HEK293T (cell line): ENCODE measurements around the gene LRRC40.

Experiments
- FOXK2 ChIP-seq: fragments of 450-650 bp; IDR thresholded peaks from 2 replicates; pipeline ENCODE4 v1.6.1; 2016; ENCODE audit warnings: mild to moderate bottlenecking
- FOXM1 ChIP-seq: fragments of 450-650 bp; IDR thresholded peaks from 2 replicates; pipeline ENCODE4 v1.6.1; 2017; ENCODE audit warnings: mild to moderate bottlenecking, borderline replicate concordance

- no peak for TF ChIP-seq FOXM1
- no peak for TF ChIP-seq FOXK2
Measured at GRCh38 chr1:70234733-70235132, 29.4 kb upstream of the LRRC40 start.
